ENCODE results near the gene KRT1. TPM values are rescaled to one million over a fixed set of nuclear protein-coding genes. Genes with fewer than 3 reads are reported as not detected.

The KRT1 gene
- total RNA-seq, 1 experiment from 2014 or later = not detected

GRCh38 chr12:52677126-52677525 is 3.1 kb downstream of the KRT1 start:
- TF ChIP-seq, protein P1, sequence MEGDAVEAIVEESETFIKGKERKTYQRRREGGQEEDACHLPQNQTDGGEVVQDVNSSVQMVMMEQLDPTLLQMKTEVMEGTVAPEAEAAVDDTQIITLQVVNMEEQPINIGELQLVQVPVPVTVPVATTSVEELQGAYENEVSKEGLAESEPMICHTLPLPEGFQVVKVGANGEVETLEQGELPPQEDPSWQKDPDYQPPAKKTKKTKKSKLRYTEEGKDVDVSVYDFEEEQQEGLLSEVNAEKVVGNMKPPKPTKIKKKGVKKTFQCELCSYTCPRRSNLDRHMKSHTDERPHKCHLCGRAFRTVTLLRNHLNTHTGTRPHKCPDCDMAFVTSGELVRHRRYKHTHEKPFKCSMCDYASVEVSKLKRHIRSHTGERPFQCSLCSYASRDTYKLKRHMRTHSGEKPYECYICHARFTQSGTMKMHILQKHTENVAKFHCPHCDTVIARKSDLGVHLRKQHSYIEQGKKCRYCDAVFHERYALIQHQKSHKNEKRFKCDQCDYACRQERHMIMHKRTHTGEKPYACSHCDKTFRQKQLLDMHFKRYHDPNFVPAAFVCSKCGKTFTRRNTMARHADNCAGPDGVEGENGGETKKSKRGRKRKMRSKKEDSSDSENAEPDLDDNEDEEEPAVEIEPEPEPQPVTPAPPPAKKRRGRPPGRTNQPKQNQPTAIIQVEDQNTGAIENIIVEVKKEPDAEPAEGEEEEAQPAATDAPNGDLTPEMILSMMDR (IDR thresholded peaks at IDR 0.05; ENCODE audit: unreplicated experiment) = no peak
- CTCF ChIA-PET = no interaction called here
- Mint-ChIP-seq H3K27ac (ENCODE audit: unreplicated experiment) (no peak overlapping the region), H3K4me1 (ENCODE audit: low read depth, unreplicated experiment) (no peaks in the 10 kb centered on the region), H3K36me3 (ENCODE audit: insufficient read depth, unreplicated experiment) (no peaks in the 10 kb centered on the region), H3K9me3 (ENCODE audit: low read depth, unreplicated experiment) (no peaks in the 10 kb centered on the region), H3K4me3 (ENCODE audit: low read depth, unreplicated experiment) (no peak overlapping the region), H3K27me3 (ENCODE audit: unreplicated experiment) (no peaks in the 10 kb centered on the region)
- BruUV-seq (replicated peaks) = no TSS peak
- intact Hi-C loops (cut with micrococcal nuclease; ENCODE audit: unreplicated experiment) = no loop called here
- DNase-seq = no peak

GRCh38 chr12:52676163-52676562 is 4.0 kb downstream of the KRT1 start:
- H3K4me1 Mint-ChIP-seq (ENCODE audit: low read depth, unreplicated experiment) = no peaks in the 10 kb centered on the region
- CTCF ChIA-PET = no interaction called here
- no peaks in the 10 kb centered on the region for H3K36me3 Mint-ChIP-seq (ENCODE audit: insufficient read depth, unreplicated experiment)
- no peaks in the 10 kb centered on the region for H3K9me3 Mint-ChIP-seq (ENCODE audit: low read depth, unreplicated experiment)
- H3K4me3 Mint-ChIP-seq (ENCODE audit: low read depth, unreplicated experiment) = no peak overlapping the region
- intact Hi-C loops (cut with micrococcal nuclease; ENCODE audit: unreplicated experiment) = no loop called here
- no peaks in the 10 kb centered on the region for H3K27me3 Mint-ChIP-seq (ENCODE audit: unreplicated experiment)
- no peak overlapping the region for H3K27ac Mint-ChIP-seq (ENCODE audit: unreplicated experiment)
- TF ChIP-seq, protein P1 (IDR thresholded peaks at IDR 0.05; ENCODE audit: unreplicated experiment) = no peak
- no peak for DNase-seq
- BruUV-seq (replicated peaks) = no TSS peak

DNA sequence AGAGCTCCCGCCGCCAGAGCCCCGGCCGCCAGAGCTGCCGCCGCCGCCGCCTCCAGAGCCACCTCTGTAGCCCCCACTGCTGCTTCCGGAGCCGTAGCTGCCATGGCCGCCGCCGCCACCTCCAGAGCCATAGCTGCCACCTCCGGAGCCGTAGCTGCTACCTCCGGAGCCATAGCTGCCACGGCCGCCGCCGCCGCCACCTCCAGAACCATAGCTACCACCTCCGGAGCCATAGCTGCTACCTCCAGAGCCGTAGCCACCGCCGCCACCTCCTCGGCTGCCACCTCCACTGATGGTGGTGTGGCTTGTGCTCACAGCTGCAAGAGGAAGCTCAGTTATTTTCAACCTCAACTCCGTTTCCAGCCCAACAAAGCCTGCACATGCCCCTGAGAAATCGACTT is 4.9 kb downstream of the KRT1 start:
- H3K27me3 Mint-ChIP-seq (ENCODE audit: unreplicated experiment) = no peaks in the 10 kb centered on the region
- no peak overlapping the region for H3K4me3 Mint-ChIP-seq (ENCODE audit: low read depth, unreplicated experiment)
- intact Hi-C loops (cut with micrococcal nuclease; ENCODE audit: unreplicated experiment) = no loop called here
- CTCF ChIA-PET = no interaction called here
- no peak for DNase-seq
- H3K4me1 Mint-ChIP-seq (ENCODE audit: low read depth, unreplicated experiment) = no peaks in the 10 kb centered on the region
- TF ChIP-seq, protein P1 (IDR thresholded peaks at IDR 0.05; ENCODE audit: unreplicated experiment) = no peak
- BruUV-seq (replicated peaks) = no TSS peak
- no peaks in the 10 kb centered on the region for H3K36me3 Mint-ChIP-seq (ENCODE audit: insufficient read depth, unreplicated experiment)
- H3K9me3 Mint-ChIP-seq (ENCODE audit: low read depth, unreplicated experiment) = no peaks in the 10 kb centered on the region
- H3K27ac Mint-ChIP-seq (ENCODE audit: unreplicated experiment) = no peak overlapping the region

GRCh38 chr12:52674433-52674775 is 5.8 kb downstream of the KRT1 start:
- Mint-ChIP-seq H3K9me3 (ENCODE audit: low read depth, unreplicated experiment) (no peaks in the 10 kb centered on the region), H3K4me1 (ENCODE audit: low read depth, unreplicated experiment) (no peaks in the 10 kb centered on the region), H3K36me3 (ENCODE audit: insufficient read depth, unreplicated experiment) (no peaks in the 10 kb centered on the region), H3K27ac (ENCODE audit: unreplicated experiment) (no peak overlapping the region), H3K27me3 (ENCODE audit: unreplicated experiment) (no peaks in the 10 kb centered on the region), H3K4me3 (ENCODE audit: low read depth, unreplicated experiment) (no peak overlapping the region)
- intact Hi-C loops (cut with micrococcal nuclease; ENCODE audit: unreplicated experiment) = no loop called here
- no peak for DNase-seq
- TF ChIP-seq, protein P1 (IDR thresholded peaks at IDR 0.05; ENCODE audit: unreplicated experiment) = no peak
- CTCF ChIA-PET = no interaction called here
- no TSS peak for BruUV-seq (replicated peaks)
